NCI-H187 (cell line): Measurements from ENCODE around the gene TMEM200A.

Experiments
- DNase-seq, 2 experiments: peaks; one replicate each; lab custom pipeline; 2025; lab: John Stamatoyannopoulos, UW

The TMEM200A gene

DNA sequence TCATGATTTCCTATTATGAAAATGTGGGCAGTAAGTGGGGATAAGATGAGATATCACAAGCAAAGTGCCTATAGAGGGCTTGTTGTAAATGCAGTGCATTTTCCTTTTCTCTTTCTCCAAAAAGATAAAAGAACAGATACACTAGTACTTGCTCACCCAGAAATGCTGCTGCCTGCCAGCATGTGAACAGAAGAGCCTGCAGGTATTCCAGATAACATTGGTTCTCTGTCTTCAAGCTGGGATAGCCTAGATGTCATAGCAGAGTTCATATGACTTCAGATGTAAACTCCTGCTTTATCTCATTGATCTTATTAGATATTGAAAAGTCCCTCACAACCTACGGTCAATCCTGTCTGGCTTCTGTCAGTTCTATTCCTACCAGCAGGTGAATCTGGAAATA, 123.7 kb downstream of the TMEM200A start:
- DNase-seq, result no peak
